HFFc6 (cell line): ENCODE data around the gene SLC25A44. TPM values are rescaled to one million over a fixed set of nuclear protein-coding genes. Genes with fewer than 3 reads are reported as not detected.
"Not testable (repeated sequence)": the region's sequence is repeated elsewhere in the genome, so short reads cannot be mapped to it uniquely, and the experiment has no call there.

Experiments
- DNase-seq: peaks from one replicate; pipeline ENCODE4 v3.0.0-alpha.2; 2018
- H3K27ac Mint-ChIP-seq: 2 replicates; pipeline ENCODE4 v1.8.0; 2020; ENCODE audit warnings: mild to moderate bottlenecking, mixed read lengths
- H3K27me3 Mint-ChIP-seq: 2 replicates; pipeline ENCODE4 v1.8.0; 2021; ENCODE audit warnings: mild to moderate bottlenecking, moderate library complexity, mixed read lengths; ENCODE audit not compliant: insufficient read depth
- H3K36me3 Mint-ChIP-seq: 2 replicates; pipeline ENCODE4 v1.8.0; 2021; ENCODE audit warnings: low read depth, mixed read lengths
- H3K4me1 Mint-ChIP-seq: 2 replicates; pipeline ENCODE4 v1.8.0; 2020; ENCODE audit warnings: low read depth, mixed read lengths
- H3K4me3 Mint-ChIP-seq: 2 replicates; pipeline ENCODE4 v1.8.0; 2020; ENCODE audit warnings: mild to moderate bottlenecking, moderate library complexity, mixed read lengths
- H3K9me3 Mint-ChIP-seq: 2 replicates; pipeline ENCODE4 v1.8.0; 2020; ENCODE audit warnings: mild to moderate bottlenecking, mixed read lengths
- CTCF ChIP-seq: fragments of 200-600 bp; sonication (generic); IDR thresholded peaks from 2 replicates; pipeline ENCODE4 v1.5.0; 2021; ENCODE audit warnings: antibody characterized with exemption, mild to moderate bottlenecking
- total RNA-seq, 6 experiments: library from RNA; stranded (reverse); fragmentation: NEBNext Ultra II Directional; extraction: Animal tissue kit (Norgen Biotek cat#: 25700); gene quantifications; 2 replicates in 1 of 6; 3 replicates in 5 of 6; pipeline ENCODE4 v1.2.3, GENCODE V29; 2021

SLC25A44 gene
- total RNA-seq, 6 experiments from 2014 or later: 19.6 to 25.2 (median 23.4) TPM

DNA sequence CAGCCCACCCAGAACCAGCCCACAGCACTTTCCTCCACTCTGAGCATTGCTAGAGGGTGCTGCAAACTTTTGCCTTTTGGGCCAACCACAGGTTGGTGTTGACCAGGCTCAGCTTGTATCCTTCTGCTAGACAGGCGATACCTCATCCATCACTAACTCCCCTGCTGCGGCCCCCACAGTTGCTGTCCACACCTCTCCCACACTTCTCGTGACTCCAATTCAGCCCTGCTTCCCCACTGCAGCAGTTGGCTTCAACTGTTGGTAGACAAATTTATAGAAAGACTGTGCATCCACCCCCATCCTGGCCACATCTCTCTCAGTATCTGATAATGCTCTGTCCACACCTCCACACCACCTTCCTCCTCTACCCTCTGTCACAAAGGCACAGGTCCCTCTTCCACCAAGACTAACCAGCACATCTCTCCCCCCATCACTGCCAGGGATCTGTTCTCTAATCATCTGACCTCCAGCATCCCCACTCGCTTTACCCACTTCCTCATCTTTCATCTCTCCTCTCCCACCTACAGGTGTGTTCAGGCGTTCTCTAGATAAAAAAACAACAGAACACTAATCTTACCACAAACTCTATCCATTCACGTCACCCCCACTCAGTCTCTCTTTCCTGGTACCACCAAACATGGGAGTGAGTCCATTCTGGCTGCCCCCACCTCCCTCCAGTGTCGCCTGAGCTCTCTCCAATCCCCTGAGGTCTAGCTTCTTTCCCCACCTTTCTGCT is 15.8 kb upstream of the SLC25A44 start:
- Mint-ChIP-seq H3K4me1 (no peaks in the 10 kb centered on the region), H3K27me3 (peaks cover 8% of the 10 kb centered on the region), H3K9me3 (no peaks in the 10 kb centered on the region), H3K4me3 (no peak overlapping the region), H3K36me3 (no peaks in the 10 kb centered on the region), H3K27ac (no peak overlapping the region)
- TF ChIP-seq CTCF: no peak
- no peak for DNase-seq

DNA sequence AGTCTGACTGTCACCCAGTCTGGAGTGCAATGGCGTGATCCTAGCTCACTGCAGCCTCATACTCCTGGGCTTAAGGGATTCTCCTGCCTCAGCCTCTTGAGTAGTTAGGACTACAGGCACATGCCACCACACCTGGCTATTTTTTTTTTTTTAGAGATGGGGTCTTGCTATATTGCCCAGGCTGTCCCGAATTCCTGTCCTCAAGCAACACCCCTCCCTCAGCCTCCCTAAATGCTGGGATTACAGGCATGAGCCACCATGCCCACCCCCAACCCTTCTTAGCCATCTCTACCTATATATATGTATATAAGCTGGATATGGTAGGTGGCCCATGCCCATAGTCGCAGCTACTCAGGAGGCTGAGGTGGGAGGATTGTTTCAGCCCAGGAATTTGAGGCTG is 13.4 kb upstream of the SLC25A44 start:
- Mint-ChIP-seq H3K27ac (no peak overlapping the region), H3K4me3 (no peak overlapping the region), H3K36me3 (no peaks in the 10 kb centered on the region)

DNA sequence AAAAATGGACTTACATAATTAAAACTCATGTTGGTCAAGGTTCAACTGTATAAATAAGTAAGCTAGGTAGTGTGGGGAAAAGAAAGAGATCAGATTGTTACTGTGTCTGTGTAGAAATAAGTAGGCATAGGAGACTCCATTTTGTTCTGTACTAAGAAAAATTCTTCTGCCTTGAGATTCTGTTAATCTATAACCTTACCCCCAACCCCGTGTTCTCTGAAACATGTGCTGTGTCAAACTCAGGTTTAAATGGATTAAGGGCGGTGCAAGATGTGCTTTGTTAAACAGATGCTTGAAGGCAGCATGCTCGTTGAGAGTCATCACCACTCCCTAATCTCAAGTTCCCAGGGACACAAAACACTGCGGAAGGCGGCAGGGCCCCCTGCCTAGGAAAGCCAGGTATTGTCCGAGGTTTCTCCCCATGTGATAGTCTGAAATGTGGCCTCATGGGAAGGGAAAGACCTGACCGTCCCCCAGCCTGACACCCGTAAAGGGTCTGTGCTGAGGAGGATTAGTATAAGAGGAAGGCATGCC is 12.4 kb upstream of the SLC25A44 start:
- H3K27me3 Mint-ChIP-seq, H3K4me3 Mint-ChIP-seq, H3K36me3 Mint-ChIP-seq, H3K27ac Mint-ChIP-seq, H3K9me3 Mint-ChIP-seq, H3K4me1 Mint-ChIP-seq, DNase-seq: not testable (repeated sequence)

More for the DNA sequence above, 13.4 kb upstream of the SLC25A44 start:
- H3K27me3 Mint-ChIP-seq: peaks cover 6% of the 10 kb centered on the region
- no peaks in the 10 kb centered on the region for H3K9me3 Mint-ChIP-seq
- no peak for DNase-seq
- no peak for TF ChIP-seq CTCF
- no peaks in the 10 kb centered on the region for H3K4me1 Mint-ChIP-seq

DNA sequence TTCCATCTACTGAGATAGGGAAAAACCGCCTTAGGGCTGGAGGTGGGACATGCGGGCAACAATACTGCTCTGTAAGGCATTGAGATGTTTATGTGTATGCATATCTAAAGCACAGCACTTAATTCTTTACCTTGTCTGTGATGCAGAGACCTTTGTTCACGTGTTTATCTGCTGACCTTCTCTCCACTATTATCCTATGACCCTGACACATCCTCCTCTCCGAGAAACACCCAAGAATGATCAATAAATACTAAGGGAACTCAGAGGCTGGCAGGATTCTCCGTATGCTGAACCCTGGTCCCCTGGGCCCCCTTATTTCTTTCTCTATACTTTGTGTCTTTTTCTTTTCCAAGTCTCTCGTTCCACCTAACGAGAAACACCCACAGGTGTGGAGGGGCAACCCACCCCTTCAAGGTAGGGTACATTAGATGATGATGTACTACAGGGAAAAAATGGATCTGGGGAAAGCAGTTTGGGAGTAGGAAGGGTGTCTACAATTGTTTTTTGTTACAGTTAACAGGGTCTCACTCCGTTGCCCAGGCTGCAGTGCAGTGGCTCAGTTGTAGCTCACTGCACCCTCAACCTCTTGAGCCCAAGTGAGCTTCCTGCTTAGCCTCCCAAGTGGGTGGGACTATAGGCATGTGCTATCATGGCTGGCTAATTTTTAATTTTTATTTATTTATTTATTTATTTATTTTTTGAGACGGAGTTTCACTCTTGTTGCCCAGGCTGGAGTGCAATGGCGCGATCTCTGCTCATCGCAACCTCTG is 11.7 kb upstream of the SLC25A44 start:
- not testable (repeated sequence) for H3K27ac Mint-ChIP-seq, H3K4me3 Mint-ChIP-seq, DNase-seq, H3K36me3 Mint-ChIP-seq, H3K27me3 Mint-ChIP-seq, H3K4me1 Mint-ChIP-seq, H3K9me3 Mint-ChIP-seq

- H3K36me3 Mint-ChIP-seq, H3K9me3 Mint-ChIP-seq, H3K27ac Mint-ChIP-seq, H3K4me1 Mint-ChIP-seq, H3K27me3 Mint-ChIP-seq, H3K4me3 Mint-ChIP-seq, DNase-seq: not testable (repeated sequence)
These were observed 7.3 kb upstream of the SLC25A44 start for GRCh38 chr1:156186347-156187177.

- not testable (repeated sequence) for DNase-seq, H3K36me3 Mint-ChIP-seq, H3K9me3 Mint-ChIP-seq, H3K27ac Mint-ChIP-seq, H3K4me3 Mint-ChIP-seq, H3K27me3 Mint-ChIP-seq
- H3K4me1 Mint-ChIP-seq: peaks cover 19% of the 10 kb centered on the region
These were observed 3.6 kb upstream of the SLC25A44 start for GRCh38 chr1:156190265-156190664.

DNA sequence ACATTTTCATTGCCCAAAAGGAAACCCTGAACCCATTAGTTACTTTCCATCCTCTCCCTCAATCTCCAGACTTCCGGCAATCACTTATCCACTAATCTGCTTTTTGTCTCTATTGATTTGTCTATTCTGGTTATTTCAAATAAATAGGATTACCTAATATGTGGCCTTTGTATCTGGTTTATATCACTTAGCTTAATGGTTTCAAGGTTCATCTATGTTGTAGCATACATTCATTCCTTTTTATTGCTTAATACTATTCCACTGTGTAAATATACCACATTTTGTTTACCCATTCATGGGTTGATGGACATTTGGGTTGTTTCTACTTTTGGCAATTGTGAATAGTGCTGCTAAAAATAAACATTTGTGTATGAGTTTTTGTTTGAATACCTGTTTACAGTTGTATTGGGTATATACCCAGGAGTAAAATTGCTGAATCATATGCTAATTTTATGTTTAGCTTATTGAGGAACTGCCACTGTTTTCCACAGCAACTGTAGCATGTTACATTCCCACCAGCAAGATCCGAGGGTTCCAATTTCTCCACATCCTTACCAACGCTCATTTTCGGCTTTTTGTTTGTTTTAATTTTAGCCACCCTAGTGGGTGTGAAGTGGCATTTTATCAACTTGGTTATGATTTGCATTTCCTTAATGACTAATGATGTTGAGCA is 2.5 kb upstream of the SLC25A44 start:
- TF ChIP-seq CTCF: no peak
- Mint-ChIP-seq H3K27ac (no peak overlapping the region), H3K36me3 (peaks cover 15% of the 10 kb centered on the region), H3K9me3 (no peaks in the 10 kb centered on the region; the same call in 1 of the 2 replicates), H3K4me1 (peaks cover 27% of the 10 kb centered on the region), H3K27me3 (peaks cover 1% of the 10 kb centered on the region), H3K4me3 (no peak overlapping the region)
- DNase-seq: no peak
